Epithelial cell of esophagus (primary cell): ENCODE data around the gene STRA6.

ENCODE experiments used
- DNase-seq: peaks from one replicate; pipeline ENCODE4 v3.0.0; 2010; ENCODE audit warnings: low read depth
- H3K4me3 ChIP-seq: 2 replicates; pipeline ENCODE4 v1.5.1; 2011; ENCODE audit warnings: mild to moderate bottlenecking, low read length, control low read depth
- CTCF ChIP-seq: IDR thresholded peaks from 2 replicates; pipeline ENCODE4 v1.5.1; 2011; ENCODE audit warnings: low read depth, mild to moderate bottlenecking, low read length, control low read depth, inconsistent platforms; ENCODE audit not compliant: insufficient read depth; ENCODE audit errors: missing control alignments

Gene STRA6

GRCh38 chr15:74155766-74156417, 46.7 kb downstream of the STRA6 start:
- no peak for DNase-seq
- no peak for TF ChIP-seq CTCF
- no peak overlapping the region for H3K4me3 ChIP-seq

- no peak overlapping the region for H3K4me3 ChIP-seq
- no peak for TF ChIP-seq CTCF
- DNase-seq: no peak
Observed at GRCh38 chr15:74147051-74147450, 55.5 kb downstream of the STRA6 start.

- no peak for DNase-seq
- H3K4me3 ChIP-seq: no peak overlapping the region
- TF ChIP-seq CTCF: no peak
Observed at GRCh38 chr15:74146277-74146800, 56.2 kb downstream of the STRA6 start.

GRCh38 chr15:74144153-74144775, 58.3 kb downstream of the STRA6 start:
- no peak for DNase-seq
- no peak overlapping the region for H3K4me3 ChIP-seq
- TF ChIP-seq CTCF: no peak

- no peak for TF ChIP-seq CTCF
- H3K4me3 ChIP-seq: no peak overlapping the region
- no peak for DNase-seq
Observed at GRCh38 chr15:74141591-74141990, 61.0 kb downstream of the STRA6 start.

GRCh38 chr15:74138642-74139041, 63.9 kb downstream of the STRA6 start:
- TF ChIP-seq CTCF: no peak
- DNase-seq: no peak
- H3K4me3 ChIP-seq: no peak overlapping the region

GRCh38 chr15:74137537-74137894, 65.1 kb downstream of the STRA6 start:
- no peak for DNase-seq
- TF ChIP-seq CTCF: no peak
- H3K4me3 ChIP-seq: no peak overlapping the region
